Measurements from ENCODE around the gene CD58.

Gene CD58

GRCh38 chr1:116466810-116467557 lies 103.8 kb downstream of the CD58 start:
- Histone ChIP-seq H3K27me3 (ENCODE audit: insufficient read depth, low read length) (no peaks in the 10 kb centered on the region), H3K27ac (ENCODE audit: low read length) (no peak overlapping the region), H3K4me3 (ENCODE audit: low read length) (no peak overlapping the region), H3K36me3 (ENCODE audit: insufficient read depth, low read depth, low read length) (no peaks in the 10 kb centered on the region), H3K4me1 (ENCODE audit: insufficient read depth, low read length) (no peaks in the 10 kb centered on the region), H3K9me3 (ENCODE audit: insufficient read depth, low read depth, low read length) (no peaks in the 10 kb centered on the region), H3K9ac (ENCODE audit: low read depth, low read length) (no peak overlapping the region)

- no peaks in the 10 kb centered on the region for H3K36me3 ChIP-seq (ENCODE audit: insufficient read depth, low read depth, low read length)
- no peak overlapping the region for H3K27ac ChIP-seq (ENCODE audit: low read length)
- H3K9ac ChIP-seq (ENCODE audit: low read depth, low read length), result no peak overlapping the region
- H3K27me3 ChIP-seq (ENCODE audit: insufficient read depth, low read length), result no peaks in the 10 kb centered on the region
- H3K9me3 ChIP-seq (ENCODE audit: insufficient read depth, low read depth, low read length), result no peaks in the 10 kb centered on the region
- H3K4me3 ChIP-seq (ENCODE audit: low read length), result no peak overlapping the region
- H3K4me1 ChIP-seq (ENCODE audit: insufficient read depth, low read length), result no peaks in the 10 kb centered on the region
Observed at GRCh38 chr1:116465845-116466685, 104.8 kb downstream of the CD58 start.

GRCh38 chr1:116465477-116465844 lies 105.4 kb downstream of the CD58 start:
- no peaks in the 10 kb centered on the region for H3K4me1 ChIP-seq (ENCODE audit: insufficient read depth, low read length)
- no peak overlapping the region for H3K4me3 ChIP-seq (ENCODE audit: low read length)
- no peaks in the 10 kb centered on the region for H3K36me3 ChIP-seq (ENCODE audit: insufficient read depth, low read depth, low read length)
- H3K27me3 ChIP-seq (ENCODE audit: insufficient read depth, low read length), result no peaks in the 10 kb centered on the region
- H3K9ac ChIP-seq (ENCODE audit: low read depth, low read length), result no peak overlapping the region
- no peaks in the 10 kb centered on the region for H3K9me3 ChIP-seq (ENCODE audit: insufficient read depth, low read depth, low read length)
- no peak overlapping the region for H3K27ac ChIP-seq (ENCODE audit: low read length)
